GM23248 (cell line): Measurements from ENCODE around the gene SCAF1. TPM values are rescaled to one million over a fixed set of nuclear protein-coding genes. Genes with fewer than 3 reads are reported as not detected.

Experiments
- DNase-seq: peaks from one replicate; pipeline ENCODE4 v3.0.0-alpha.2; 2015
- H2AFZ ChIP-seq: fragments of 200-600 bp; sonication (generic); 2 replicates; pipeline ENCODE4 v1.6.1; 2016; ENCODE audit warnings: antibody characterized with exemption
- H3F3A ChIP-seq: fragments of 200-600 bp; sonication (generic); 2 replicates; pipeline ENCODE4 v1.6.1; 2016; ENCODE audit warnings: mild to moderate bottlenecking, antibody characterized with exemption, mixed run types; ENCODE audit not compliant: insufficient read depth
- H3K27ac ChIP-seq: fragments of 200-600 bp; sonication (generic); 2 replicates; pipeline ENCODE4 v1.5.1; 2016; ENCODE audit warnings: mild to moderate bottlenecking
- H3K27me3 ChIP-seq: fragments of 200-600 bp; sonication (generic); replicated peaks from 2 replicates; pipeline ENCODE4 v1.6.1; 2016; ENCODE audit warnings: mild to moderate bottlenecking; ENCODE audit not compliant: insufficient read depth
- H3K36me3 ChIP-seq: fragments of 200-600 bp; sonication (generic); 2 replicates; pipeline ENCODE4 v1.6.1; 2016; ENCODE audit warnings: low read depth, mild to moderate bottlenecking
- H3K4me1 ChIP-seq: fragments of 200-600 bp; sonication (generic); 2 replicates; pipeline ENCODE4 v1.6.1; 2016; ENCODE audit warnings: mild to moderate bottlenecking; ENCODE audit not compliant: insufficient read depth
- H3K4me2 ChIP-seq: fragments of 200-600 bp; sonication (generic); one replicate; pipeline ENCODE4 v1.6.1; 2016; ENCODE audit warnings: mild to moderate bottlenecking; ENCODE audit not compliant: unreplicated experiment
- H3K4me3 ChIP-seq: fragments of 200-600 bp; sonication (generic); 2 replicates; pipeline ENCODE4 v1.5.1; 2016; ENCODE audit warnings: mild to moderate bottlenecking
- H3K79me2 ChIP-seq: fragments of 200-600 bp; sonication (generic); 2 replicates; pipeline ENCODE4 v1.6.1; 2016; ENCODE audit warnings: mild to moderate bottlenecking; ENCODE audit not compliant: insufficient read depth
- H3K9ac ChIP-seq: fragments of 200-600 bp; sonication (generic); 2 replicates; pipeline ENCODE4 v1.6.1; 2016; ENCODE audit warnings: mild to moderate bottlenecking
- H3K9me2 ChIP-seq: fragments of 200-600 bp; sonication (generic); 2 replicates; pipeline ENCODE4 v1.6.1; 2016; ENCODE audit warnings: mixed run types, mild to moderate bottlenecking, moderate library complexity; ENCODE audit not compliant: insufficient read depth
- H3K9me3 ChIP-seq: fragments of 200-600 bp; sonication (generic); one replicate; pipeline ENCODE4 v1.6.1; 2017; ENCODE audit warnings: low read depth
- H4K20me1 ChIP-seq: fragments of 200-600 bp; sonication (generic); 2 replicates; pipeline ENCODE4 v1.6.0; 2016; ENCODE audit not compliant: insufficient read depth
- EZH2 ChIP-seq: fragments of 200-600 bp; sonication (generic); IDR thresholded peaks from 2 replicates; pipeline ENCODE4 v1.6.1; 2018; ENCODE audit warnings: antibody characterized with exemption, mild to moderate bottlenecking; ENCODE audit not compliant: insufficient read depth, poor library complexity, severe bottlenecking
- EZH2phosphoT487 ChIP-seq: fragments of 200-600 bp; sonication (generic); IDR thresholded peaks from 2 replicates; pipeline ENCODE4 v1.6.1; 2018; ENCODE audit warnings: antibody characterized with exemption, moderate library complexity, mild to moderate bottlenecking, low read depth; ENCODE audit not compliant: insufficient read depth
- WGBS, 2 experiments: methylation state at CpG; one replicate each; pipeline ENCODE4 v1.1.6; 2015 to 2017; ENCODE audit warnings: low lambda C conversion rate in 2 of 2, low coverage in 1 of 2; ENCODE audit errors: missing lambda C conversion rate in 2 of 2; 5-methylcytosine and 5-hydroxymethylcytosine counted together
- in situ Hi-C: fragments of 300-500 bp; cut with MboI; formaldehyde crosslinking; loops from 2 replicates; pipeline ENCODE4 v1.15.0; 2020
- polyA plus RNA-seq: library from polyadenylated mRNA; unstranded; fragments of >200 nt; fragmentation: Nextera tagmentation; extraction: Ambion mirVana; gene quantifications from 2 replicates; pipeline ENCODE4 v1.2.1, GENCODE V29; 2016
- total RNA-seq: library from RNA; depleted of rRNA; stranded (reverse); fragments of >200 nt; shearing (Covaris generic); gene quantifications from 2 replicates; pipeline ENCODE4 v1.2.3, GENCODE V29; 2014

SCAF1 gene
- total and polyA plus RNA-seq, 2 experiments from 2014 or later = 8.5 to 18.6 TPM

DNA sequence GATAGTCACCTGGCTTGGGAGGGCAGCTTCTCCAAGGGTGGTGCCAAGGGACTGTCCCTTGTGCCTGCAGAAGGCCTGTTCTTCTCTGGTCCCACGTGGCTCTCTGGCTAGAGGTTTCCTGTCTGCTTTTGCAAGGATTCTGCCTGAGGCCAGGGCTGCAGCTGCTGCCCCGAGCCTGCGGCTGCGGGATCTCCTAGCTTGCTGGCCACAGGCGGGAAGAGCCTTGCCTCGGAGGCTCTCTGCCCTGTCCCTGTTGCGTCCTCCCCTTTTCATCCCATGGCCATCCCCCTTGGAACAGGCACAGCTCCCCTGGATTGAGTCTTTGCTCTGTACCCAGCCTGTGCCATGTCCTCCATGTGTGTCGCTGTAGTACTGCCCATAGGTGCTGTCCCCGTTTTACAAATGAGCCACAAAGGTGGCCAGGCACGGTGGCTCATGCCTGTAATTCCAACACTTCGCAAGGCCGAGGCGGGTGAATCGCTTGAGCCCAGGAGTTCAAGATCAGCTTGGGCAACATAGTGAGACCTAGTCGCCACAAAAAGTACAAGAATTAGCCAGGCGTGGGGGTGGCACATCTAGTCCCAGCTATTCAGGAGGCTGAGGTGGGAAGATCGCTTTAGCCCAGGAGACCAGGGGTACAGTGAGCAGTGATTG lies 14.6 kb downstream of the SCAF1 start:
- H3K79me2 ChIP-seq = peaks cover 16% of the 10 kb centered on the region; the same call in 1 of the 2 replicates
- H2AFZ ChIP-seq = no peak overlapping the region
- no peak overlapping the region for H3K9ac ChIP-seq
- DNase-seq = no peak
- H4K20me1 ChIP-seq = no peaks in the 10 kb centered on the region
- no peak for TF ChIP-seq EZH2
- TF ChIP-seq EZH2phosphoT487 = no peak
- no peaks in the 10 kb centered on the region for H3K9me2 ChIP-seq
- peaks cover 10% of the 10 kb centered on the region for H3F3A ChIP-seq
- WGBS, 2 experiments = 90 to 92% methylated on average over 17 of the region's 17 CpGs
- H3K27ac ChIP-seq = no peak overlapping the region
- no peaks in the 10 kb centered on the region for H3K9me3 ChIP-seq
- no peaks in the 10 kb centered on the region for H3K27me3 ChIP-seq
- no peaks in the 10 kb centered on the region for H3K4me1 ChIP-seq
- in situ Hi-C loops = no loop called here
- H3K4me2 ChIP-seq = no peak overlapping the region
- H3K36me3 ChIP-seq = peaks cover 5% of the 10 kb centered on the region; the same call in 1 of the 2 replicates
- no peak overlapping the region for H3K4me3 ChIP-seq

GRCh38 chr19:49657493-49658138 lies 15.6 kb downstream of the SCAF1 start:
- no peak for DNase-seq
- no peaks in the 10 kb centered on the region for H3K27me3 ChIP-seq
- no peaks in the 10 kb centered on the region for H3K4me1 ChIP-seq
- H3K9me3 ChIP-seq = no peaks in the 10 kb centered on the region
- peaks cover 5% of the 10 kb centered on the region; the same call in 1 of the 2 replicates for H3K36me3 ChIP-seq
- no peak overlapping the region for H3K27ac ChIP-seq
- H3K79me2 ChIP-seq = peaks cover 18% of the 10 kb centered on the region; the same call in 1 of the 2 replicates
- peaks cover 11% of the 10 kb centered on the region for H3F3A ChIP-seq
- TF ChIP-seq EZH2 = no peak
- TF ChIP-seq EZH2phosphoT487 = no peak
- in situ Hi-C loops = no loop called here
- no peak overlapping the region for H3K4me3 ChIP-seq
- no peak overlapping the region for H3K9ac ChIP-seq
- no peaks in the 10 kb centered on the region for H4K20me1 ChIP-seq
- H2AFZ ChIP-seq = no peak overlapping the region
- 86 to 87% methylated on average over 22 of the region's 22 CpGs for whole genome bisulfite sequencing, 2 experiments
- H3K9me2 ChIP-seq = no peaks in the 10 kb centered on the region
- H3K4me2 ChIP-seq = no peak overlapping the region

- Histone ChIP-seq H3F3A (peaks cover 11% of the 10 kb centered on the region), H3K4me2 (no peak overlapping the region), H2AFZ (no peak overlapping the region), H3K9me2 (no peaks in the 10 kb centered on the region), H3K9me3 (no peaks in the 10 kb centered on the region), H3K9ac (no peak overlapping the region), H3K27me3 (no peaks in the 10 kb centered on the region), H3K4me1 (no peaks in the 10 kb centered on the region), H3K36me3 (peaks cover 5% of the 10 kb centered on the region; the same call in 1 of the 2 replicates), H3K27ac (no peak overlapping the region), H3K4me3 (no peak overlapping the region), H3K79me2 (peaks cover 23% of the 10 kb centered on the region), H4K20me1 (no peaks in the 10 kb centered on the region)
- 84 to 96% methylated on average over 3 to 11 of the region's 15 CpGs for WGBS, 2 experiments
- in situ Hi-C loops = no loop called here
- no peak for TF ChIP-seq EZH2
- TF ChIP-seq EZH2phosphoT487 = no peak
- DNase-seq = no peak
Measured at GRCh38 chr19:49658139-49658517, 16.1 kb downstream of the SCAF1 start.

- WGBS, 2 experiments = 91 to 94% methylated on average over 12 of the region's 12 CpGs
- Histone ChIP-seq H3K27ac (no peak overlapping the region), H3K9me2 (no peaks in the 10 kb centered on the region), H3K9ac (no peak overlapping the region), H3K4me3 (no peak overlapping the region), H3F3A (peaks cover 13% of the 10 kb centered on the region), H3K27me3 (no peaks in the 10 kb centered on the region), H4K20me1 (no peaks in the 10 kb centered on the region), H3K9me3 (no peaks in the 10 kb centered on the region), H3K4me2 (no peak overlapping the region), H2AFZ (no peak overlapping the region), H3K79me2 (peaks cover 26% of the 10 kb centered on the region), H3K36me3 (peaks cover 5% of the 10 kb centered on the region; the same call in 1 of the 2 replicates), H3K4me1 (0 out of 2 replicates have a peak, but pooled peaks cover 2% of the 10 kb centered on the region)
- in situ Hi-C loops = no loop called here
- no peak for TF ChIP-seq EZH2
- DNase-seq = no peak
Measured at GRCh38 chr19:49658566-49659442, 16.8 kb downstream of the SCAF1 start.
